Esophagus squamous epithelium (tissue), 5 donors: Measurements from ENCODE around the gene XG. TPM values are rescaled to one million over a fixed set of nuclear protein-coding genes. Genes with fewer than 3 reads are reported as not detected.
"Not testable (repeated sequence)": the region's sequence is repeated elsewhere in the genome, so short reads cannot be mapped to it uniquely, and the experiment has no call there.

ENCODE experiments used
- DNase-seq: peaks from one replicate; lab custom pipeline; 2025; lab: John Stamatoyannopoulos, UW
- H3K27ac ChIP-seq, 4 donors: fragments of 200-600 bp; sonication (generic); one replicate each; pipeline ENCODE4 v1.5.1; 2016 to 2019; ENCODE audit warnings: mild to moderate bottlenecking in 1 of 4
- H3K27me3 ChIP-seq, 4 donors: fragments of 200-600 bp; sonication (generic); 1 replicate in 3 of 4; 2 replicates in 1 of 4; pipeline versions ENCODE4 v1.5.1 to v1.6.0; 2017 to 2021; ENCODE audit warnings: antibody characterized with exemption in 1 of 4
- H3K36me3 ChIP-seq, 3 donors: fragments of 200-600 bp; sonication (generic); one replicate each; pipeline ENCODE4 v1.5.1; 2016 to 2019
- H3K4me1 ChIP-seq, 3 donors: fragments of 200-600 bp; sonication (generic); one replicate each; pipeline ENCODE4 v1.5.1; 2017 to 2019
- H3K4me3 ChIP-seq, 4 donors: fragments of 200-600 bp; sonication (generic); 1 replicate in 3 of 4; 2 replicates in 1 of 4; pipeline ENCODE4 v1.5.1; 2016 to 2019; ENCODE audit warnings: mild to moderate bottlenecking in 2 of 4, moderate library complexity in 1 of 4
- H3K9me3 ChIP-seq, 3 donors: fragments of 200-600 bp; sonication (generic); one replicate each; pipeline ENCODE4 v1.5.1; 2016 to 2019
- CTCF ChIP-seq, 6 experiments: fragments of 450-650 bp in 4 of 6; fragments of 200-600 bp in 2 of 6; sonication (generic) in 2 of 6; IDR thresholded peaks; one replicate each; pipeline ENCODE4 v1.5.1; 2016 to 2019; ENCODE audit warnings: antibody characterized with exemption in 6 of 6, mild to moderate bottlenecking in 4 of 6, moderate library complexity in 4 of 6
- POLR2A ChIP-seq, 4 donors: fragments of 450-650 bp; IDR thresholded peaks; one replicate each; pipeline ENCODE4 v1.6.1; 2017; ENCODE audit warnings: antibody characterized with exemption in 4 of 4, mild to moderate bottlenecking in 4 of 4, moderate library complexity in 3 of 4
- WGBS, 2 donors: methylation state at CpG; one replicate each; pipeline ENCODE4 v1.1.5; 2018; 5-methylcytosine and 5-hydroxymethylcytosine counted together
- intact Hi-C: fragments of 100-400 bp; cut with DNase I; formaldehyde crosslinking; loops from one replicate; pipeline ENCODE4 v1.15.0; 2022
- total RNA-seq, 4 donors: library from RNA; depleted of rRNA; stranded (reverse); fragments of >200 nt; gene quantifications; one replicate each; pipeline ENCODE4 v1.1.0, GENCODE V29; 2016
- donor health status: DM: yes; HTN: yes; CAD: no.

Gene XG
- total RNA-seq, 4 donors from 2014 or later, result 8.0 to 16.9 (median 11.8) TPM

- DNase-seq, result no peak
- peaks cover 0 to 93% (median 3%) of the 10 kb centered on the region in 3 donors for H3K36me3 ChIP-seq
- WGBS, 2 donors, result 92 to 97% methylated on average over 9 of the region's 9 CpGs
- H3K9me3 ChIP-seq, result no peaks in the 10 kb centered on the region
- no peak overlapping the region for H3K27ac ChIP-seq
- H3K27me3 ChIP-seq, result no peaks in the 10 kb centered on the region
- TF ChIP-seq POLR2A (IDR thresholded peaks at IDR 0.05) (no peak), CTCF (IDR thresholded peaks at IDR 0.05) (no peak)
- H3K4me1 ChIP-seq, result no peaks in the 10 kb centered on the region
- no peak overlapping the region for H3K4me3 ChIP-seq
- intact Hi-C loops, result no loop called here
Measured at GRCh38 chrX:2733286-2733685, 18.6 kb upstream of the XG start.

DNA sequence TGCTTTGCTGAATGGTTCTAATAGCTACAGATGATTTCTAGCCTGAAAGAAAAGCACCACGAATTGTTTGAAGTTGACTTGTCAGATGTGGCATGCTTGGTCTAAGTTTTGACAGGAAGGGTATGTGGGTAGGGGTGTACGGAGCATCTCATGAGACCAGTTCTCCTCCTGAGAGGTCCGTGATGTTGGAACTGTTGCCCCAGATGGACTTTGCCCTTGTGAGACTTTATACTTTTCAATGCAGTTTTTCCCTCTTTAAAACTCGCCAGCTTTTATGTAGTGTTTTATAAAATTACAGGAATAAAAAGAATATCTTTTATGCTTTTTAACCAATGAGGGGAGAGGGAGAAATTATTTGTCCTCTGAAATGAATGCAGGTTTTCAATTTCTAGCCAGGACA is 16.6 kb upstream of the XG start:
- peaks cover 0 to 93% (median under 1%) of the 10 kb centered on the region in 3 donors for H3K36me3 ChIP-seq

GRCh38 chrX:2740672-2741071 is 11.2 kb upstream of the XG start:
- WGBS, 2 donors, result 92 to 93% methylated on average over 5 to 8 of the region's 11 CpGs
- no peaks in the 10 kb centered on the region for H3K4me1 ChIP-seq
- no peaks in the 10 kb centered on the region for H3K27me3 ChIP-seq
- intact Hi-C loops, result no loop called here
- H3K4me3 ChIP-seq, result no peak overlapping the region
- no peak for TF ChIP-seq CTCF (IDR thresholded peaks at IDR 0.05)
- no peak for TF ChIP-seq POLR2A (IDR thresholded peaks at IDR 0.05)
- H3K27ac ChIP-seq, result no peak overlapping the region
- peaks cover 3 to 76% (median 9%) of the 10 kb centered on the region in 3 donors for H3K36me3 ChIP-seq
- no peaks in the 10 kb centered on the region for H3K9me3 ChIP-seq
- no peak for DNase-seq

More for the DNA sequence above, 16.6 kb upstream of the XG start:
- intact Hi-C loops, result no loop called here
- Histone ChIP-seq H3K4me1 (no peaks in the 10 kb centered on the region), H3K9me3 (no peaks in the 10 kb centered on the region), H3K4me3 (no peak overlapping the region), H3K27me3 (no peaks in the 10 kb centered on the region), H3K27ac (no peak overlapping the region)
- WGBS, 2 donors, result 91 to 94% methylated on average over 4 of the region's 4 CpGs
- DNase-seq, result no peak
- TF ChIP-seq CTCF (IDR thresholded peaks at IDR 0.05), result no peak
- no peak for TF ChIP-seq POLR2A (IDR thresholded peaks at IDR 0.05)

- WGBS, 2 donors, result 94 to 98% methylated on average over 3 of the region's 3 CpGs
- H3K4me3 ChIP-seq, result no peak overlapping the region
- peaks cover 3 to 70% (median 9%) of the 10 kb centered on the region in 3 donors for H3K36me3 ChIP-seq
- H3K27ac ChIP-seq, result no peak overlapping the region
- H3K4me1 ChIP-seq, result peaks cover 0 to 2% (median 0%) of the 10 kb centered on the region in 3 donors
- no peak for DNase-seq
- TF ChIP-seq POLR2A (IDR thresholded peaks at IDR 0.05), result no peak
- TF ChIP-seq CTCF (IDR thresholded peaks at IDR 0.05), result no peak
- no peaks in the 10 kb centered on the region for H3K9me3 ChIP-seq
- intact Hi-C loops, result no loop called here
- H3K27me3 ChIP-seq, result no peaks in the 10 kb centered on the region
Measured at GRCh38 chrX:2741386-2741785, 10.5 kb upstream of the XG start.

DNA sequence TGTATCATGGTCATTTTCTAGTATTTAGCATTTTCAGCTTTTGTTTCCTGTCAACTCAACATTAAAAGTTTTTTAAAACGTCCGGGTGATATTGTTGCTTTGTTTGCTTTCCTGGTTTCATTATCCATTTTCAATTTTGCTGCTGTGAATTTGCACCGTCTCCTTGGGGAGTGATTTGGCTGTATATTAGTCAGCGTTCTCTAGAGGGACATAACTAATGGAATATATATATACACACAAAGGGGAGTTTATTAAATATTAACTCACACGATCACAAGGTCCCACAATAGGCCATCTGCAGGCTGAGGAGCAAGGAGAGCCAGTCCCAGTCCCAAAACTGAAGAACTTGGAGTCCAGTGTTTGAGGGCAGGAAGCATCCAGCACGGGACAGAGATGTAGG is 5.6 kb upstream of the XG start:
- H3K27ac ChIP-seq, H3K27me3 ChIP-seq, H3K4me3 ChIP-seq, DNase-seq, intact Hi-C loops, H3K9me3 ChIP-seq: not testable (repeated sequence)
- H3K4me1 ChIP-seq, result peaks cover 0 to 24% (median 0%) of the 10 kb centered on the region in 3 donors
- H3K36me3 ChIP-seq, result peaks cover 0 to 21% (median 3%) of the 10 kb centered on the region in 3 donors
- WGBS, 2 donors, result 57 to 59% methylated on average over 6 of the region's 6 CpGs
